ENCODE data around the gene GLT8D1.
"Not testable (repeated sequence)": the region's sequence is repeated elsewhere in the genome, so short reads cannot be mapped to it uniquely, and the experiment has no call there.

The GLT8D1 gene

DNA sequence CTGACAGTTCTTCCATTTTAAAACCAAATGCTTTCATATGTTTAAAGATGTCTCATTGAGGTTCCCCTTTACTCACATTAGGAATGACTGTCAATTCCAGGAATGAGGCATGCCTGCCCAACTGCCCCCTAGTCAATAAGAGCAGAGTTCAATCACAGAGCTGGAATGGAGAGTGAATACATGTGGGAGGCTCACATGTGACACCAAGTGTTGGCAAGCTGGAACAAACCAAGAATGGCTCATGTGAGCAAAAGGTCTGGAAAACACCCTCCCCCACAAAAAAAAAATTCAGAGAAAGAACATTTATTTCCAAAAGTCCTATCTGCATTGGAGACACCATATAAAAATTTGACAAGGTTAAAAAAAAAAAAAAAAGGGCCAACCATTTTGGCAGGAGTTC, 23.6 kb downstream of the GLT8D1 start:
- TF ChIP-seq CTCF (IDR thresholded peaks at IDR 0.05; ENCODE audit: low read length, missing control alignments), result no peak
- peak; percentile 84 for DNase-seq (ENCODE audit: low read depth)
- H3K4me3 ChIP-seq (replicated peaks; ENCODE audit: low read depth, low read length), result no peak overlapping the region

DNA sequence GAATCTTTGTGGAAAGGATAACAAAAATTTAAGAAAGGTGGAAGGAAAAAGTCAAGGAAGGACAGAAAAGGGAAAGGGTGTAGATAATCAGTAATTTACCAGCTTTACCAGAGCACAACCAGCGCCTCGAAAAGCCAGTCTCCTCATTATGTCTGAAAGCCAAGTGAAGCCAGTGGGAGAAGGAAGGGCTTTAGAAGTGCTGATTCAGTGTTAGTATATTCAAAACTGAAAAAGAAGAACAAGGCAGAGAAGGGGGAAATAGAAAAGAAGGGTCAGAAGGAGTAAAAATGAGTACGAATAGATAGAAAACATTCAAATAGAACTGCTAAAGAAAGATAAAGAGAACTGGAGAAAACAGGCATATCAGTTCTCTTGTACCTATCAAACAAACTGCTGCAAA, 24.0 kb downstream of the GLT8D1 start:
- H3K4me3 ChIP-seq (replicated peaks; ENCODE audit: low read depth, low read length), result no peak overlapping the region
- TF ChIP-seq CTCF (IDR thresholded peaks at IDR 0.05; ENCODE audit: low read length, missing control alignments), result no peak
- DNase-seq (ENCODE audit: low read depth), result no peak

GRCh38 chr3:52679811-52680210, 25.8 kb downstream of the GLT8D1 start:
- peak; percentile 64 for DNase-seq (ENCODE audit: low read depth)
- H3K4me3 ChIP-seq (replicated peaks; ENCODE audit: low read depth, low read length), result no peak overlapping the region
- TF ChIP-seq CTCF (IDR thresholded peaks at IDR 0.05; ENCODE audit: low read length, missing control alignments), result no peak

DNA sequence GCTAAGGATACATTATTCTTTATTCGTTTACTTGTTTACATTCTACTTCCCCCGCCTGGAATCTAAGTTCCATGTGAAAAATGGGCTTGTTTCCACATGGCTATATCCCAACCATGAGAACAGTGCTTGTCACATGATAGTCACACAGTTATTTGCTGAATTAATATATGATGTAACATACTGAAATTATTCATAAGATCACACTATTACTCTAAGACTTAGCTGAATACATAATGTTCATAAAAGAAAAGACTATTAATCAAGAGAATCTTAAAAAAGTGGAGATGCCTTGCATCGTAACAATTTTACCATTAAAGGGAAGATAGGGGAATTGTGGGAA, 26.4 kb downstream of the GLT8D1 start:
- no peak for TF ChIP-seq CTCF (IDR thresholded peaks at IDR 0.05; ENCODE audit: low read length, missing control alignments)
- peak; percentile 39 for DNase-seq (ENCODE audit: low read depth)
- no peak overlapping the region for H3K4me3 ChIP-seq (replicated peaks; ENCODE audit: low read depth, low read length)

GRCh38 chr3:52678265-52679198, 27.1 kb downstream of the GLT8D1 start:
- no peak for TF ChIP-seq CTCF (IDR thresholded peaks at IDR 0.05; ENCODE audit: low read length, missing control alignments)
- H3K4me3 ChIP-seq (replicated peaks; ENCODE audit: low read depth, low read length), result no peak overlapping the region
- no peak for DNase-seq (ENCODE audit: low read depth)

GRCh38 chr3:52676201-52676600, 29.4 kb downstream of the GLT8D1 start:
- DNase-seq (ENCODE audit: low read depth); H3K4me3 ChIP-seq (replicated peaks; ENCODE audit: low read depth, low read length): not testable (repeated sequence)

DNA sequence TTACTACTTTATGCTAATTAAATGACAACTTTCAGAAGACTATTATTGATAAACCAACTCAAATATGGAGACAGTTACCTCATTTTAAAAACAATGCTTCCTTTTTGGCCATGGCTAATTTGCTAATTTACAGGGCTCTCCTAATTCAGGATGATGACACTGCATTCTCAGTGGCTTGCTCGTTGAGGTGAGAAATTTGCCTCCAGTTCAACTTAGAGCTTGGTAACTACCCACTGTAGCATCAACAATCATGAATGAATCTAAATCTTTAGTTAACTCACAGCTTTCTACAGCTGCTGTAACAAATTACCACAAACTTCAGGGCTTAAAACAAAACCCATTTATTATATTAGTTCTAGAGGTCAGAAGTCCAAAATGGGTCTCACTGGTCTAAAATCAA, 33.9 kb downstream of the GLT8D1 start:
- H3K4me3 ChIP-seq (replicated peaks; ENCODE audit: low read depth, low read length), result no peak overlapping the region
- TF ChIP-seq CTCF (IDR thresholded peaks at IDR 0.05; ENCODE audit: low read length, missing control alignments), result no peak
- no peak for DNase-seq (ENCODE audit: low read depth)

Data from fibroblast of pulmonary artery (primary cell).